Tibial nerve (tissue), 4 donors: ENCODE results near the gene ROGDI. TPM values are rescaled to one million over a fixed set of nuclear protein-coding genes. Genes with fewer than 3 reads are reported as not detected.

Experiments
- DNase-seq, 2 donors: peaks; one replicate each; pipeline ENCODE4 v3.0.0-alpha.2; 2019; ENCODE audit warnings: low spot score in 2 of 2
- H3K27ac ChIP-seq, 4 donors: fragments of 200-600 bp; sonication (generic) in 3 of 4; one replicate each; pipeline ENCODE4 v1.5.1; 2017 to 2019; ENCODE audit warnings: mild to moderate bottlenecking in 1 of 4
- H3K27me3 ChIP-seq, 2 donors: fragments of 200-600 bp; sonication (generic) in 1 of 2; one replicate each; pipeline versions ENCODE4 v1.5.1 to v1.6.0; 2017 to 2019
- H3K36me3 ChIP-seq, 3 donors: fragments of 200-600 bp; sonication (generic); one replicate each; pipeline ENCODE4 v1.5.1; 2018 to 2019
- H3K4me1 ChIP-seq, 4 donors: fragments of 200-600 bp; sonication (generic) in 3 of 4; one replicate each; pipeline ENCODE4 v1.5.1; 2017 to 2019
- H3K4me3 ChIP-seq, 4 donors: fragments of 200-600 bp; sonication (generic) in 3 of 4; one replicate each; pipeline ENCODE4 v1.5.1; 2017 to 2019; ENCODE audit warnings: mild to moderate bottlenecking in 1 of 4, moderate library complexity in 1 of 4
- H3K9me3 ChIP-seq, 4 donors: fragments of 200-600 bp; sonication (generic) in 3 of 4; one replicate each; pipeline ENCODE4 v1.5.1; 2017 to 2019
- CTCF ChIP-seq, 5 experiments: fragments of 200-600 bp in 3 of 5; fragments of 450-650 bp in 2 of 5; sonication (generic) in 3 of 5; IDR thresholded peaks; one replicate each; pipeline ENCODE4 v1.5.1; 2016 to 2019; ENCODE audit warnings: antibody characterized with exemption in 5 of 5, mild to moderate bottlenecking in 3 of 5, moderate library complexity in 2 of 5
- EP300 ChIP-seq, 2 donors: sonication (generic); formaldehyde crosslinking; IDR thresholded peaks; one replicate each; pipeline ENCODE4 v1.6.1; 2017; ENCODE audit warnings: antibody characterized with exemption in 2 of 2, mild to moderate bottlenecking in 1 of 2
- POLR2A ChIP-seq, 2 donors: fragments of 450-650 bp; IDR thresholded peaks; one replicate each; pipeline ENCODE4 v1.6.1; 2017; ENCODE audit warnings: antibody characterized with exemption in 2 of 2, mild to moderate bottlenecking in 2 of 2, moderate library complexity in 2 of 2
- WGBS, 2 donors: methylation state at CpG; one replicate each; pipeline ENCODE4 v1.1.5; 2018; 5-methylcytosine and 5-hydroxymethylcytosine counted together
- total RNA-seq, 4 donors: library from RNA; depleted of rRNA; stranded (reverse); fragments of >200 nt; gene quantifications; one replicate each; pipeline ENCODE4 v1.1.0, GENCODE V29; 2016

ROGDI gene
- total RNA-seq, 4 donors from 2014 or later = 10.5 to 28.5 (median 16.8) TPM

- Histone ChIP-seq H3K27me3 (no peaks in the 10 kb centered on the region), H3K9me3 (no peaks in the 10 kb centered on the region), H3K27ac (no peak overlapping the region), H3K4me3 (no peak overlapping the region), H3K4me1 (peaks cover 0 to 24% (median 2%) of the 10 kb centered on the region in 4 donors), H3K36me3 (peaks cover 4 to 97% (median 15%) of the 10 kb centered on the region in 3 donors)
- no peak for DNase-seq
- TF ChIP-seq EP300 (IDR thresholded peaks at IDR 0.05) (no peak), CTCF (IDR thresholded peaks at IDR 0.05) (no peak), POLR2A (IDR thresholded peaks at IDR 0.05) (no peak)
- 86 to 89% methylated on average over 22 of the region's 23 CpGs for WGBS, 2 donors
Measured at GRCh38 chr16:4760221-4760910, 42.1 kb downstream of the ROGDI start.

GRCh38 chr16:4755687-4756086 is 46.7 kb downstream of the ROGDI start:
- 94 to 99% methylated on average over 6 of the region's 6 CpGs for WGBS, 2 donors
- no peaks in the 10 kb centered on the region for H3K9me3 ChIP-seq
- H3K27me3 ChIP-seq = no peaks in the 10 kb centered on the region
- H3K36me3 ChIP-seq = peaks cover 6 to 100% (median 27%) of the 10 kb centered on the region in 3 donors
- no peak overlapping the region for H3K4me3 ChIP-seq
- H3K27ac ChIP-seq = no peak overlapping the region
- H3K4me1 ChIP-seq = no peaks in the 10 kb centered on the region
- DNase-seq = no peak
- TF ChIP-seq CTCF (IDR thresholded peaks at IDR 0.05) (no peak), POLR2A (IDR thresholded peaks at IDR 0.05) (no peak), EP300 (IDR thresholded peaks at IDR 0.05) (no peak)

GRCh38 chr16:4754865-4755264 is 47.6 kb downstream of the ROGDI start:
- no peak for DNase-seq
- WGBS, 2 donors = 95 to 99% methylated on average over 4 of the region's 4 CpGs
- peaks cover 4 to 100% (median 27%) of the 10 kb centered on the region in 3 donors for H3K36me3 ChIP-seq
- H3K9me3 ChIP-seq = no peaks in the 10 kb centered on the region
- H3K4me3 ChIP-seq = no peak overlapping the region
- H3K27ac ChIP-seq = no peak overlapping the region
- no peaks in the 10 kb centered on the region for H3K27me3 ChIP-seq
- no peaks in the 10 kb centered on the region for H3K4me1 ChIP-seq
- TF ChIP-seq CTCF (IDR thresholded peaks at IDR 0.05) (no peak), POLR2A (IDR thresholded peaks at IDR 0.05) (no peak), EP300 (IDR thresholded peaks at IDR 0.05) (no peak)

DNA sequence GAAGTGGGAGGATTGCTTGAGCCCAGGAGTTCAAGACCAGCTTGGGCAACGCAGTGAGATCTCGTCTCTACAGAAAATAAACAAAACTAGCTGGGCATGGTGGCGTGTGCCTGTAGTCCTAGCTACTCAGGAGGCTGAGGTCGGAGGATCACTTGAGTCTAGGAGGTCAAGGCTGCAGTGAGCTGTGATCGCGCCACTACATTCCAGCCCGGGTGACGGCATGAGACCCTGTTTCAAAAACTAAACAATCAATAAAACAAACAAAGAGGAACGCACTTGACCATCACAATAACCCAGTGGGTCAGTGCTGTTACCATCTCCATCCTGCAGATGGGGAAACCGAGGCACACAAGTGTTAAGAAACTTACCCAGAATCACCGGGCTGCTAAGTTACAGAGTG is 49.2 kb downstream of the ROGDI start:
- no peak overlapping the region for H3K27ac ChIP-seq
- no peaks in the 10 kb centered on the region for H3K9me3 ChIP-seq
- H3K4me1 ChIP-seq = no peaks in the 10 kb centered on the region
- H3K36me3 ChIP-seq = peaks cover 4 to 100% (median 22%) of the 10 kb centered on the region in 3 donors
- TF ChIP-seq EP300 (IDR thresholded peaks at IDR 0.05) (no peak), POLR2A (IDR thresholded peaks at IDR 0.05) (no peak), CTCF (IDR thresholded peaks at IDR 0.05) (no peak)
- no peaks in the 10 kb centered on the region for H3K27me3 ChIP-seq
- 84 to 89% methylated on average over 11 of the region's 11 CpGs for WGBS, 2 donors
- no peak overlapping the region for H3K4me3 ChIP-seq
- no peak for DNase-seq

DNA sequence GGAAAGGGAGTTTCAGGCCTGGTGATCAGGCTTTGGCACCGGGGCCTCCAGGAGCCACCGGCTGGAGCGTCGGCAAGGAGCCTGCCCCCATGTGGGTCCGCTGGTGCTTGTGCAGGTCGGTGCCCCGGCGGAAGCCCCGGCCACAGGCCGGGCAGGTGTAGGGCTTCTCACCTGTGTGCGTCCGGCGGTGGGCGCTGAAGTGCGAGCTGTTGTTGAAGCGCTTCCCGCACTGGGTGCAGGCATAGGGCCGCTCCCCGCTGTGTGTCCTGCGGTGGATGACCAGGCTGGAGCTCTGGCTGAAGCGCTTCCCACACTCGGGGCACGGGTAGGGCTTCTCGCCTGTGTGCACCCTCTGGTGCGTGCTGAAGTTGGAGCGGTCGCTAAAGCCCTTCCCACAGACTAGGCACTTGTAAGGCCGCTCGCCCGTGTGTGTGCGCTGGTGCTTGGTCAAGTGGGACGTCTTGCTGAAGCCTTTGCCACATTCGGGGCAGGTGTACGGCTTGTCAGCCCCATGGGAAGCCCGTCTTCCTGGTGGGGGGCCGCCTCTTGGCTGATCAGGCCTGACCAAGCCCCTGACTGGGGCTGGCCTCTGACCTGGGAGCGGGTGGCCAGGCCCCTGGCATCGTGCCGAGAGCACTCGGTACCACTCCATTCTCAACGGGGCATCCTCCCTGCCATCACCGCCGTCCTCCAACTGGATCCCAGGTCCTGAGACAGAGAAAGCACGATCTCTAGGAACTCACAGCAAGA is 49.9 kb downstream of the ROGDI start:
- H3K4me1 ChIP-seq = peaks cover 0 to under 1% (median under 1%) of the 10 kb centered on the region in 4 donors
- TF ChIP-seq EP300 (IDR thresholded peaks at IDR 0.05) (no peak), POLR2A (IDR thresholded peaks at IDR 0.05) (no peak), CTCF (IDR thresholded peaks at IDR 0.05) (no peak)
- 93 to 96% methylated on average over 17 to 27 of the region's 44 CpGs for WGBS, 2 donors
- no peak overlapping the region for H3K4me3 ChIP-seq
- DNase-seq = no peak
- H3K27ac ChIP-seq = no peak overlapping the region
- no peaks in the 10 kb centered on the region for H3K27me3 ChIP-seq
- H3K9me3 ChIP-seq = no peaks in the 10 kb centered on the region
- H3K36me3 ChIP-seq = peaks cover 4 to 93% (median 20%) of the 10 kb centered on the region in 3 donors
